Stimulated activated naive CD4-positive, alpha-beta T cell (primary cell): ENCODE data around the gene DCHS1.

ENCODE experiments used
- DNase-seq, 6 experiments: peaks; one replicate each; lab custom pipeline; 2025; lab: John Stamatoyannopoulos, UW

The DCHS1 gene

GRCh38 chr11:6670202-6670830 lies 14.7 kb upstream of the DCHS1 start:
- peak in 3 of 6 experiments; percentile 7 to 9 (median 8) for DNase-seq

- peak in 4 of 6 experiments; percentile 11 to 50 (median 34) for DNase-seq
Observed at GRCh38 chr11:6667733-6668374, 12.2 kb upstream of the DCHS1 start.

GRCh38 chr11:6666302-6667183 lies 10.9 kb upstream of the DCHS1 start:
- peak in 1 of 6 experiments; percentile 8 for DNase-seq

GRCh38 chr11:6664551-6664950 lies 8.9 kb upstream of the DCHS1 start:
- DNase-seq = no peak

- no peak for DNase-seq
Observed at GRCh38 chr11:6663794-6664469, 8.3 kb upstream of the DCHS1 start.

GRCh38 chr11:6660712-6661111 lies 5.1 kb upstream of the DCHS1 start:
- no peak for DNase-seq

GRCh38 chr11:6658647-6659046 lies 3.0 kb upstream of the DCHS1 start:
- no peak for DNase-seq

GRCh38 chr11:6657346-6657745 lies 1.7 kb upstream of the DCHS1 start:
- no peak for DNase-seq

GRCh38 chr11:6656936-6657335 lies 1.3 kb upstream of the DCHS1 start:
- no peak for DNase-seq

GRCh38 chr11:6656584-6656915 lies 941 bp upstream of the DCHS1 start:
- no peak for DNase-seq

- peak in 5 of 6 experiments; percentile 12 to 39 (median 26) for DNase-seq
Observed at GRCh38 chr11:6655020-6655789, 404 bp downstream of the DCHS1 start.

- DNase-seq = peak in 1 of 6 experiments; percentile 32
Observed at GRCh38 chr11:6654281-6655019, 1.2 kb downstream of the DCHS1 start.

- no peak for DNase-seq
Observed at GRCh38 chr11:6653656-6654055, 2.0 kb downstream of the DCHS1 start.

GRCh38 chr11:6653097-6653496 lies 2.5 kb downstream of the DCHS1 start:
- no peak for DNase-seq

GRCh38 chr11:6652182-6652581 lies 3.4 kb downstream of the DCHS1 start:
- DNase-seq = no peak

GRCh38 chr11:6650980-6651379 lies 4.6 kb downstream of the DCHS1 start:
- no peak for DNase-seq

GRCh38 chr11:6650104-6650503 lies 5.5 kb downstream of the DCHS1 start:
- DNase-seq = no peak

- DNase-seq = no peak
Observed at GRCh38 chr11:6648501-6648900, 7.1 kb downstream of the DCHS1 start.

GRCh38 chr11:6647836-6648235 lies 7.8 kb downstream of the DCHS1 start:
- DNase-seq = no peak

GRCh38 chr11:6646918-6647679 lies 8.5 kb downstream of the DCHS1 start:
- DNase-seq = peak in 5 of 6 experiments; percentile 18 to 43 (median 34)
